ENCODE results near the gene UBE4A.

UBE4A gene

GRCh38 chr11:118342503-118343161, 16.8 kb upstream of the UBE4A start, which contains the start of gene CD3D:
Gene CD3D (minus strand): TSS chr11:118342705. CDS start chr11:118342607, 98 bp downstream.
- no peak for DNase-seq

DNA sequence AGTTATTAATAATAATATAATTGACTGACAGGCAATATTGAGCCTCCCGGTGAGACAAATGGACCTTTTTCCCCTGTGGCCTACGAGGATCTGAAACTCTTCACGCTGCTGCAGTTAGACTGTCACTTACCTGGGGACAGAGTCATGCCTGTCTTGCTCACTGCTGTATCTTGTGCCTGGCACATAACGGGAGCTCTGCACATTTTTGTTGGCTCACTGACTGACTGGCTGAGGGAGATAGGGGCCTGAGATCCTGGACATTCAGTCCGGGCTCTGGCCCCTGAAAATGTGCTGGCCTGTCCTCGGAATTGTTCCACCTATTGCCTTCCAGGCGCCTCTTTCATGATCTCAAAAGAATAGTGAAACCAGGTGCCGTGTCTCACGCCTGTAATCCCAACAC, 16.2 kb upstream of the UBE4A start:
- no peak for DNase-seq

GRCh38 chr11:118343981-118344515, 15.4 kb upstream of the UBE4A start, which contains the start of gene CD3G:
Gene CD3G (plus strand): TSS chr11:118344344. CDS start chr11:118344424, 80 bp downstream.
- DNase-seq, result no peak

- DNase-seq, result no peak
Measured at GRCh38 chr11:118349475-118349874, 9.9 kb upstream of the UBE4A start.

DNA sequence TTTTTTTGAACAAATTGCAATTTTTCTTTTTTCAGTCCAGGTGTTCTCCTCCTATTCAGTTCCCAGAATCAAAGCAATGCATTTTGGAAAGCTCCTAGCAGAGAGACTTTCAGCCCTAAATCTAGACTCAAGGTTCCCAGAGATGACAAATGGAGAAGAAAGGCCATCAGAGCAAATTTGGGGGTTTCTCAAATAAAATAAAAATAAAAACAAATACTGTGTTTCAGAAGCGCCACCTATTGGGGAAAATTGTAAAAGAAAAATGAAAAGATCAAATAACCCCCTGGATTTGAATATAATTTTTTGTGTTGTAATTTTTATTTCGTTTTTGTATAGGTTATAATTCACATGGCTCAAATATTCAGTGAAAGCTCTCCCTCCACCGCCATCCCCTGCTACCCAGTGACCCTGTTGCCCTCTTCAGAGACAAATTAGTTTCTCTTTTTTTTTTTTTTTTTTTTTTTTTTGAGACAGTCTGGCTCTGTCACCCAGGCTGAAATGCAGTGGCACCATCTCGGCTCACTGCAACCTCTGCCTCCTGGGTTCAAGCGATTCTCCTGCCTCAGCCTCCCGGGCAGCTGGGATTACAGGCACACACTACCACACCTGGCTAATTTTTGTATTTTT, 6.2 kb upstream of the UBE4A start:
- no peak for DNase-seq

GRCh38 chr11:118358071-118358470, 1.3 kb upstream of the UBE4A start:
- no peak for DNase-seq

DNA sequence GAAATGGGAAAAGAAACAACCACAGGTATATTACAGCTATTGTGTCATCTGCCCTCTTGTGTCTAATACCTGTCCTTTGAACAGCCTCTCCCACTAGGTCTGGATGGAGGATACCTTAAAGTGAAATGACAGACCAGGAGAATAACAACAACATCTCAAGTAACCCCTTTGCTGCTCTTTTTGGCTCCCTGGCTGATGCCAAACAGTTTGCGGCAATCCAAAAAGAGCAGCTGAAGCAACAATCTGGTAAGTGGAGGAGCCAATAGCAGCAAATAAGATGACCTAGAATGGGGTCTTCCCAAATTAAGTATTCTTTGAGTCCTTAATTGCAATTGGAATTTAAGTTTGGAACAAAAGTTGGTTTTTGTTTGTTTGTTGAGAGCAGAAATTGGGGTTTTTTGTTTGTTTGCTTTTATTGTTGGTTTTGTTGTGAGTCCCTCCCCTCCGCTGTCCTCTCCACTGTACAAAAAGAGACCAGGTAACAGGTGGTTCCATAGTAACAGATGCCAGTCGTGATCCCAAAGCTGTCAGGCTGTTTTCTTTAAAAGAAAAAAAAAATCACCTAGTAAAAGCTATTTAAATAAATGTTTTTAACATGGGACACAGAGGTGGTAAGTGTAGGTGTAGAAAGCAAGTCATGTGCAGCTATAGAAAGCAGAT, 5.7 kb downstream of the UBE4A start:
- DNase-seq, result no peak

DNA sequence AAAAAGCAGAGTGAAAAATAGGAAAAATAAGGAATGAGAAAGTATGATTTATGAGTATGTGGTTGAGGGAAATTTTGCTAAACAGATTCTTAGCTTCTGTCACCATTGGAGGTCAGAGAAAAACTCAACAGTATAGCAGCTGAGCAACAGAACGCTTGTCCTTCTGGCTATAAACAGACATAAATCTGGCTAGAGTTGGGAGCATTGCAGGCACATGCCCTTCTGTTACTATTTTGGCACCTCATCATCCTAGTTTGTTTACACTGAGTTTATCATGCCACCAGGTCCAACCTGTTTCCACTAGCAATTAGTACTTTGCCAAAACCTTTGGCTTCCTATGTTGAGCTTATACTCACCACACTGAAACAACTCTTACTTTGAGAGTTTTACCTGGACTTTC, 6.9 kb downstream of the UBE4A start:
- no peak for DNase-seq

DNA sequence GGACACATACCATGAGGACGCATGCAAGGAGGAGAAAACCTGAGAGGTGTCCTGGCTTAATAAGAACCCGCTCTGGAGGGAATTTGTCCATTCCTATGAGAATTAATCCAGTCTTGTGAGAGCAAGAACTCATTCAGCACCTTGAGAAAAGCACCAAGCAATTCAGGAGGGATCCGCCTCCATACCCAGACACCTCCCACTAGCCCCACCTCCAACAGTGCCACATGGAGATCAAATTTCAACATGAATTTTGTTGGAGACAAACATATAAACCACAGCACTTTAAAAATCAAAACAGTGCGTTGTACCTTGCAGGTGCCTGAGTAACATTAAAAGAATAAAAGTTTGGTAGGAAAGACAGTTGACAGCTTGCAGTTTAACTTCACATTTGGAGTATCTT, 11.4 kb downstream of the UBE4A start:
- DNase-seq, result no peak

GRCh38 chr11:118373263-118373662, 13.9 kb downstream of the UBE4A start:
- no peak for DNase-seq

DNA sequence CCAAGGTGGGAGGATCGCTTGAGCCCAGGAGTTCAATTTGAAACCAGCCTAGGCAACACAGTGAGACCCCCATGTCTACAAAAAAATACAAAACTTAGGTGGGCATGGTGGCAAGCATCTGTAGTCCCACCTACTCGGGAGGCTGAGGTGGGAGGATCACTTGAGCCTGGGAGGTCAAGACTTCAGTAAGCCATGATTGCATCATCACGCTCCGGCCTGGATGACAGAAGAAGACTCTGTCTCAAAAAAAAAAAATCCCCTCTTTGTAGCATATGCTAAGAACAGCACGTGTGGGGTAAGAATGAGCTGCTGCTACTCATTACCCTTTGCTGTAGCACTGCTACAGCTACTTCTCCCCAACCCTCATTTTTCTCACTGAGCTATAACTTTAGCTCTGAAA, 14.5 kb downstream of the UBE4A start:
- DNase-seq, result no peak

DNA sequence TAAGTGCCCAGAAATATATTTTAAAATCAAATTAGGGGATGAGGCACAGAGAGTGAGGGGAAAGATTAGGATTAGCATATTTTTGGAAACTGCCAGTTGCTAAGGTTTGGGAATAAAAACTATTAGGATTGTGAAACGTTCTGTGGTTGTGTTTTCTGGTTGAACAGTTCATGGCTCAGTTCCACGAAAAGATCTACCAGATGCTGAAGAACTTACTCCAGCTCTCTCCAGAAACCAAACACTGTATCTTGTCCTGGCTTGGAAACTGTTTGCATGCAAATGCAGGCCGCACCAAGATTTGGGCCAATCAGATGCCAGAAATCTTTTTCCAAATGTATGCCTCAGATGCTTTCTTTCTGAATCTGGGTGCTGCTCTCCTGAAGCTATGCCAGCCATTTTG, 15.3 kb downstream of the UBE4A start:
- DNase-seq, result no peak

GRCh38 chr11:118375978-118376377, 16.6 kb downstream of the UBE4A start:
- DNase-seq, result no peak

- DNase-seq, result no peak
Measured at GRCh38 chr11:118379497-118379896, 20.1 kb downstream of the UBE4A start.

DNA sequence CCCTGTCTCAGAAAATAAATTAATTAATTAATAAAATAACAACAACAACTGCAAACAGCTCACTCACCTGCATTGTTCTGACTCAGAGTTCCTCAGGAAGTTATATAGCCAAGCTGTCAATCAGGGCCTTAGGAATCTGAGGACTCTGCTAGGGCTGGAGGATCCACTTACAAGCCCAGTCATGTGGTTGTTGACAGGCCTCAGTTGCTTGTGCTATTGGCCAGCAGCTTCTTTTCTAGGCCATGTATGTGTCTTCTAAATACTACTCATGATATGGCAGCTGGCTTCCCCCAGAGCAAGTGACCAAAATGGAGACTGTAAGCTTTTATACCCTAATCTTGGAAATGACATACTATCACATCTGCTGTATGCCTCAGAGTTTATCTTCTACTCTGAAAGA, 21.2 kb downstream of the UBE4A start:
- DNase-seq, result no peak

- DNase-seq, result no peak
Measured at GRCh38 chr11:118382954-118383353, 23.6 kb downstream of the UBE4A start.

DNA sequence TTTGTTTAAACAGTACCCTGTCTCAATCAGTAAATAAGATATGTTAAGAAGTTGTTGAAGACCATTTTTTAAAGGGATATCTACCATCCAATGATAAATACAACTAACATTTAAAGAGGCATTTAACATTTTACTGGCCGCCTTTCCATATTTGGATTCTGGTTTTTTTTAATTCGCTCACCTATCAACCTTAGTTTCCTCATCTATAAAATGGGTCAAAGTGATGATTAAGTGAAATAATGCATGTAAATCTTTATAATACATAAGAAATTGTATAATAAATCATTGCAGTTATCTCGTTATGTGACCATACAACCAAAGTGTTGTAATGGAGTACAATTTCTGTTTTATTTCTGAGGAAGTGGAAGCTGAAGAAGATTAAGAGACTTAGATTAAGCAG, 24.3 kb downstream of the UBE4A start:
- DNase-seq, result no peak

DNA sequence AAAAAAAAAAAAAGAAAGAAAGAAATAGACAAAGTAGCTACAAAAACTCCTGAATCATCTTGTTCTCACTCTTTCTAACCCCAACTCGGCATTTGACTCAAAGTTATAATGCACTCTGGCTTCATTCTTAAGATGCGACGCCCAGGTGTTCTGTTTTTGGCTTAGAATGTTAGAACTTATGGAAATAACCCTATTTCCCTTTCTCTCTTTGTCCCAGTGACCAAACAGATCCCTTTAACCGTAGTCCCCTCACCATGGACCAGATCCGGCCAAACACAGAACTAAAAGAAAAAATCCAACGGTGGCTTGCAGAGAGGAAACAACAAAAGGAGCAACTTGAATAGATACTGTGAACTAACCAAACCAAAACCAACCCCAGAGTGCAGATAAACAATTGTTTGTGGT, 36.7 kb downstream of the UBE4A start:
- DNase-seq, result no peak

DNA sequence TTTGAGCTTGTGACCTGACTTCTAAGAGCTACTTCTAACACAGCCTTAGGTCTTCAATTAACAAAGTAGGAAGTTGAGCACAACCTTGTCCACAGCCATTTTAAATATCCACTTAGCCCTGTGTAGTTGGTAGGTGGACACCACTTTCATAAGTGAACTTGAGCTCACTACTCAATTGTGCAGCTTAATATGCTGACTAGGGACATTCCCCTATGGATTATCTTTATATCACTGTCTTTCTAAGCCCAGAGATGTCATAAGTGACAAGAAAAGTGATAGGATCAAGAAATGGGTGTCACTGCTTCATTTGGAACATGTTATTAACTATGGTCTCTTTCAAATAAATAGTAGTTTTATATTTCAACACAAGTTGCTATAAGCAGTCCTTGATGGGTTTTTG, 38.0 kb downstream of the UBE4A start:
- DNase-seq, result no peak

GRCh38 chr11:118398791-118399559, 39.6 kb downstream of the UBE4A start:
- DNase-seq, result no peak

DNA sequence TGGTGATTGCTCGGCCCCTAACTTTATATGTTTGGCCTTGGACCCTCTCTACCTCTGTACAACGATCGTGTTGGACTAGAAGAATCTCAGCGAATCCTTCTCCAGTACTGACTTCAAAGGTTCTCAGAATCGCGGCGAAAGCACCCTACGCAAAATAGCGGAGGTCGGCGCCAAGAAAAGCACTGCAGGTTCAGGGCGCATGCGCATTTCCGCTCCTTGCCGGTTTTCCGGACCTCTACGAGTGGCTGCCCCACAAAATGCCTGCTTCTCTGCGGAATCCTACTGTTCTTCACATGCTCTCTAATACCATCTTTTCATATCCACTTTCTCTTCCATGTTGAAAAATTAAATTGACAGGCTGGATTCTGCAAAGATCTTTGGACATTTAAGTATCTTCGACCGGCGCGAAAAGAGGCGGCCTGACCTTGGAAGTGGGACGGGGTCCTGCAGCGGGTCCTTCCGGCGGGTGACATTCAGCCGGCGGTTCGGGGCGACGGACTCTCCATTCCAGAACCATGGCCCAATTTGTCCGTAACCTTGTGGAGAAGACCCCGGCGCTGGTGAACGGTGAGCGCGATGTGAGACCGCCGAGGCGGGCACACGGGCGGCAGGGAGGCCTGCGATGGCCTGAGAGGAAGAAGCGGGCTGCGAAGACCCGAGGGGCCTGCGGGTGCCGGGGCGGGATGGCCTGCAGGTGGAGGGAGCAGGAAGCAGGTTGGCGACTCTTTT, 41.9 kb downstream of the UBE4A start, which contains the start of gene ATP5MG:
ATP5MG (plus strand) TSS at position 456 of the 729 bp plus-strand sequence; CDS start at position 516, 60 bp downstream.
- DNase-seq, result peak; percentile 91

GRCh38 chr11:118401880-118402590, 42.6 kb downstream of the UBE4A start:
- DNase-seq, result no peak

Measured in left hindlimb (tissue), 1 donor.